NCI-H69 (cell line): ENCODE measurements around the gene SORBS2.

ENCODE experiments used
- DNase-seq: peaks from one replicate; lab custom pipeline; 2025; lab: John Stamatoyannopoulos, UW

The SORBS2 gene

GRCh38 chr4:185836241-185837084, 24.5 kb upstream of the SORBS2 start:
- no peak for DNase-seq

- no peak for DNase-seq
Measured at GRCh38 chr4:185835814-185836213, 23.8 kb upstream of the SORBS2 start.

GRCh38 chr4:185835336-185835735, 23.3 kb upstream of the SORBS2 start:
- no peak for DNase-seq

- no peak for DNase-seq
Measured at GRCh38 chr4:185834778-185835177, 22.8 kb upstream of the SORBS2 start.

GRCh38 chr4:185834088-185834487, 22.1 kb upstream of the SORBS2 start:
- no peak for DNase-seq

GRCh38 chr4:185833055-185833598, 21.1 kb upstream of the SORBS2 start:
- no peak for DNase-seq

GRCh38 chr4:185831125-185831815, 19.3 kb upstream of the SORBS2 start:
- no peak for DNase-seq

- DNase-seq: no peak
Measured at GRCh38 chr4:185830263-185830994, 18.4 kb upstream of the SORBS2 start.

GRCh38 chr4:185826381-185826780, 14.4 kb upstream of the SORBS2 start:
- DNase-seq: no peak

- no peak for DNase-seq
Measured at GRCh38 chr4:185825737-185826136, 13.7 kb upstream of the SORBS2 start.

- no peak for DNase-seq
Measured at GRCh38 chr4:185822791-185823190, 10.8 kb upstream of the SORBS2 start.

GRCh38 chr4:185821029-185821419, 9.0 kb upstream of the SORBS2 start:
- no peak for DNase-seq

GRCh38 chr4:185820146-185821028, 8.4 kb upstream of the SORBS2 start:
- peak; percentile 0 for DNase-seq

GRCh38 chr4:185819144-185819543, 7.2 kb upstream of the SORBS2 start:
- no peak for DNase-seq

- peak; percentile 0 for DNase-seq
Measured at GRCh38 chr4:185817403-185817818, 5.4 kb upstream of the SORBS2 start.

GRCh38 chr4:185813133-185813532, 1.1 kb upstream of the SORBS2 start:
- DNase-seq: no peak

GRCh38 chr4:185810746-185811508, 1.1 kb downstream of the SORBS2 start:
- DNase-seq: no peak

- DNase-seq: no peak
Measured at GRCh38 chr4:185809533-185810071, 2.4 kb downstream of the SORBS2 start.

- DNase-seq: no peak
Measured at GRCh38 chr4:185809121-185809520, 2.9 kb downstream of the SORBS2 start.

- no peak for DNase-seq
Measured at GRCh38 chr4:185805979-185806378, 6.0 kb downstream of the SORBS2 start.
